CD8-positive, alpha-beta memory T cell (primary cell): ENCODE results near the gene ATG13. TPM values are rescaled to one million over a fixed set of nuclear protein-coding genes. Genes with fewer than 3 reads are reported as not detected.

ENCODE experiments used
- CTCF ChIA-PET: fragments of 350-600 bp; sonication (Branson Sonifier 250); formaldehyde crosslinking; loops from one replicate; lab custom pipeline; 2021; ENCODE audit warnings: antibody characterized with exemption; lab: Charles Lee
- POLR2A ChIA-PET: fragments of 350-600 bp; sonication (Branson Sonifier 250); formaldehyde crosslinking; loops from one replicate; lab custom pipeline; 2021; ENCODE audit warnings: antibody characterized with exemption; lab: Charles Lee
- DNase-seq, 5 donors: peaks; one replicate each; pipeline versions ENCODE4 v3.0.0 to v3.0.0-alpha.2; 2020 to 2022; ENCODE audit warnings: mixed read lengths in 1 of 5
- H3K27ac ChIP-seq: one replicate; pipeline ENCODE4 v1.7.0; 2013; ENCODE audit warnings: low read depth, mild to moderate bottlenecking, low read length, moderate library complexity
- H3K27me3 ChIP-seq: 2 replicates; pipeline ENCODE4 v1.7.0; 2013; ENCODE audit warnings: low read length, mild to moderate bottlenecking; ENCODE audit not compliant: insufficient read depth, poor library complexity, severe bottlenecking
- H3K36me3 ChIP-seq: 2 replicates; pipeline ENCODE4 v1.7.0; 2013; ENCODE audit warnings: mild to moderate bottlenecking, low read length, moderate library complexity; ENCODE audit not compliant: insufficient read depth
- H3K4me1 ChIP-seq: 2 replicates; pipeline ENCODE4 v1.7.0; 2013; ENCODE audit warnings: mild to moderate bottlenecking, low read length, moderate library complexity; ENCODE audit not compliant: insufficient read depth
- H3K4me3 ChIP-seq: 2 replicates; pipeline ENCODE4 v1.7.0; 2013; ENCODE audit warnings: mild to moderate bottlenecking, low read length
- H3K9me3 ChIP-seq: 2 replicates; pipeline ENCODE4 v1.7.0; 2013; ENCODE audit warnings: mild to moderate bottlenecking, low read length
- H3K27ac Mint-ChIP-seq, 8 donors: one replicate each; pipeline ENCODE4 v1.8.0; 2020 to 2021; ENCODE audit warnings: mixed read lengths in 8 of 8, mild to moderate bottlenecking in 6 of 8, inconsistent platforms in 3 of 8, moderate library complexity in 3 of 8
- H3K27me3 Mint-ChIP-seq, 2 donors: one replicate each; pipeline ENCODE4 v1.8.0; 2020 to 2021; ENCODE audit warnings: mixed read lengths in 2 of 2, mild to moderate bottlenecking in 1 of 2, moderate library complexity in 1 of 2
- H3K36me3 Mint-ChIP-seq, 3 donors: one replicate each; pipeline ENCODE4 v1.8.0; 2020 to 2021; ENCODE audit warnings: mixed read lengths in 3 of 3, inconsistent platforms in 1 of 3, mild to moderate bottlenecking in 1 of 3
- H3K4me1 Mint-ChIP-seq, 3 donors: one replicate each; pipeline ENCODE4 v1.8.0; 2020 to 2021; ENCODE audit warnings: mixed read lengths in 3 of 3, inconsistent platforms in 1 of 3, mild to moderate bottlenecking in 1 of 3
- H3K4me3 Mint-ChIP-seq, 7 donors: one replicate each; pipeline ENCODE4 v1.8.0; 2020 to 2021; ENCODE audit warnings: mixed read lengths in 7 of 7, mild to moderate bottlenecking in 6 of 7, moderate library complexity in 4 of 7, inconsistent platforms in 2 of 7
- H3K9me3 Mint-ChIP-seq, 5 donors: one replicate each; pipeline ENCODE4 v1.8.0; 2020 to 2022; ENCODE audit warnings: mixed read lengths in 5 of 5, mild to moderate bottlenecking in 3 of 5, moderate library complexity in 2 of 5, inconsistent platforms in 1 of 5
- polyA plus RNA-seq: library from polyadenylated mRNA; unstranded; fragments of 300-500 nt; fragmentation: Illumina TruSeq; gene quantifications from one replicate; pipeline ENCODE4 v1.2.3, GENCODE V29; 2021
- total RNA-seq, 2 experiments: library from RNA; stranded (reverse); gene quantifications; one replicate each; pipeline ENCODE4 v1.2.3, GENCODE V29; 2021

The ATG13 gene
- total and polyA plus RNA-seq, 3 experiments from 2014 or later, result 67.9 to 81.6 (median 69.6) TPM

GRCh38 chr11:46628961-46629360 lies 11.6 kb downstream of the ATG13 start:
- no peak for DNase-seq
- H3K9me3 ChIP-seq, result no peaks in the 10 kb centered on the region
- peaks cover 29 to 58% (median 48%) of the 10 kb centered on the region in 3 donors for H3K4me1 Mint-ChIP-seq
- H3K36me3 Mint-ChIP-seq, result peaks cover 0 to 64% (median 6%) of the 10 kb centered on the region in 3 donors
- H3K4me3 Mint-ChIP-seq, result no peak overlapping the region
- no peaks in the 10 kb centered on the region for H3K27me3 Mint-ChIP-seq
- no peak overlapping the region for H3K27ac ChIP-seq
- H3K4me3 ChIP-seq, result no peak overlapping the region
- peaks cover 28% of the 10 kb centered on the region for H3K36me3 ChIP-seq
- no peaks in the 10 kb centered on the region for H3K9me3 Mint-ChIP-seq
- peak overlapping the region in 2 of 8 donors; percentile 46 to 66 for H3K27ac Mint-ChIP-seq
- ChIA-PET CTCF (no interaction called here), POLR2A (no interaction called here)
- H3K27me3 ChIP-seq, result no peaks in the 10 kb centered on the region
- no peaks in the 10 kb centered on the region for H3K4me1 ChIP-seq

GRCh38 chr11:46630237-46630636 lies 12.9 kb downstream of the ATG13 start:
- Histone ChIP-seq H3K9me3 (no peaks in the 10 kb centered on the region), H3K27me3 (no peaks in the 10 kb centered on the region), H3K27ac (no peak overlapping the region), H3K36me3 (peaks cover 24% of the 10 kb centered on the region), H3K4me1 (no peaks in the 10 kb centered on the region), H3K4me3 (no peak overlapping the region)
- H3K4me1 Mint-ChIP-seq, result peaks cover 22 to 46% (median 38%) of the 10 kb centered on the region in 3 donors
- no peak for DNase-seq
- peaks cover 0 to 53% (median 6%) of the 10 kb centered on the region in 3 donors for H3K36me3 Mint-ChIP-seq
- ChIA-PET CTCF (no interaction called here), POLR2A (interaction anchor here (0.9 kb wide), 1 partner anchor 12 kb away, joined by 3 read pairs; no protein-coding TSS in a partner anchor)
- H3K9me3 Mint-ChIP-seq, result no peaks in the 10 kb centered on the region
- no peak overlapping the region for H3K27ac Mint-ChIP-seq
- H3K27me3 Mint-ChIP-seq, result no peaks in the 10 kb centered on the region
- H3K4me3 Mint-ChIP-seq, result no peak overlapping the region

GRCh38 chr11:46631676-46632075 lies 14.3 kb downstream of the ATG13 start:
- Mint-ChIP-seq H3K36me3 (peaks cover 0 to 50% (median 6%) of the 10 kb centered on the region in 3 donors), H3K4me3 (no peak overlapping the region), H3K27me3 (no peaks in the 10 kb centered on the region), H3K4me1 (peaks cover 18 to 42% (median 35%) of the 10 kb centered on the region in 3 donors), H3K9me3 (no peaks in the 10 kb centered on the region), H3K27ac (peak overlapping the region in 1 of 8 donors; percentile 54)
- no peak overlapping the region for H3K27ac ChIP-seq
- CTCF ChIA-PET, result no interaction called here
- no peak for DNase-seq
- peaks cover 29% of the 10 kb centered on the region for H3K36me3 ChIP-seq
- H3K4me3 ChIP-seq, result no peak overlapping the region
- H3K4me1 ChIP-seq, result no peaks in the 10 kb centered on the region
- POLR2A ChIA-PET, result interaction anchor here (0.6 kb wide), 1 partner anchor 674 kb away, joined by 5 read pairs; no protein-coding TSS in a partner anchor
- no peaks in the 10 kb centered on the region for H3K27me3 ChIP-seq
- no peaks in the 10 kb centered on the region for H3K9me3 ChIP-seq

- Mint-ChIP-seq H3K4me3 (no peak overlapping the region), H3K27me3 (no peaks in the 10 kb centered on the region), H3K36me3 (peaks cover 0 to 52% (median 6%) of the 10 kb centered on the region in 3 donors), H3K27ac (peak overlapping the region in 5 of 8 donors; percentile 22 to 80 (median 66)), H3K9me3 (no peaks in the 10 kb centered on the region), H3K4me1 (peaks cover 20 to 42% (median 33%) of the 10 kb centered on the region in 3 donors)
- H3K4me1 ChIP-seq, result no peaks in the 10 kb centered on the region
- H3K9me3 ChIP-seq, result no peaks in the 10 kb centered on the region
- H3K4me3 ChIP-seq, result no peak overlapping the region
- CTCF ChIA-PET, result no interaction called here
- DNase-seq, result no peak
- POLR2A ChIA-PET, result no interaction called here
- H3K27ac ChIP-seq, result no peak overlapping the region
- no peaks in the 10 kb centered on the region for H3K27me3 ChIP-seq
- H3K36me3 ChIP-seq, result peaks cover 35% of the 10 kb centered on the region
Observed at GRCh38 chr11:46632502-46632901, 15.1 kb downstream of the ATG13 start.

GRCh38 chr11:46633291-46634217 lies 16.2 kb downstream of the ATG13 start:
- Histone ChIP-seq H3K9me3 (no peaks in the 10 kb centered on the region), H3K4me3 (no peak overlapping the region), H3K27me3 (no peaks in the 10 kb centered on the region), H3K4me1 (no peaks in the 10 kb centered on the region), H3K36me3 (peaks cover 37% of the 10 kb centered on the region), H3K27ac (no peak overlapping the region)
- Mint-ChIP-seq H3K9me3 (no peaks in the 10 kb centered on the region), H3K27me3 (no peaks in the 10 kb centered on the region), H3K27ac (no peak overlapping the region), H3K36me3 (peaks cover 0 to 58% (median 8%) of the 10 kb centered on the region in 3 donors), H3K4me1 (peaks cover 23 to 45% (median 35%) of the 10 kb centered on the region in 3 donors), H3K4me3 (no peak overlapping the region)
- POLR2A ChIA-PET, result no interaction called here
- CTCF ChIA-PET, result no interaction called here
- no peak for DNase-seq

- no peak overlapping the region for H3K4me3 ChIP-seq
- Mint-ChIP-seq H3K4me3 (no peak overlapping the region), H3K36me3 (peaks cover 0 to 56% (median 12%) of the 10 kb centered on the region in 3 donors), H3K27me3 (no peaks in the 10 kb centered on the region), H3K9me3 (no peaks in the 10 kb centered on the region), H3K4me1 (peaks cover 24 to 49% (median 38%) of the 10 kb centered on the region in 3 donors), H3K27ac (no peak overlapping the region)
- H3K36me3 ChIP-seq, result peaks cover 31% of the 10 kb centered on the region
- H3K27me3 ChIP-seq, result no peaks in the 10 kb centered on the region
- no peaks in the 10 kb centered on the region for H3K4me1 ChIP-seq
- no peak for DNase-seq
- ChIA-PET POLR2A (no interaction called here), CTCF (no interaction called here)
- H3K27ac ChIP-seq, result no peak overlapping the region
- no peaks in the 10 kb centered on the region for H3K9me3 ChIP-seq
Observed at GRCh38 chr11:46635557-46636139, 18.3 kb downstream of the ATG13 start.

- no peaks in the 10 kb centered on the region for H3K27me3 ChIP-seq
- Mint-ChIP-seq H3K36me3 (peaks cover 0 to 47% (median 14%) of the 10 kb centered on the region in 3 donors), H3K27me3 (no peaks in the 10 kb centered on the region), H3K9me3 (no peaks in the 10 kb centered on the region), H3K27ac (no peak overlapping the region), H3K4me3 (no peak overlapping the region), H3K4me1 (peaks cover 14 to 38% (median 22%) of the 10 kb centered on the region in 3 donors)
- no peaks in the 10 kb centered on the region for H3K9me3 ChIP-seq
- no peaks in the 10 kb centered on the region for H3K4me1 ChIP-seq
- peaks cover 18% of the 10 kb centered on the region for H3K36me3 ChIP-seq
- H3K27ac ChIP-seq, result no peak overlapping the region
- ChIA-PET CTCF (interaction anchor here (1.5 kb wide), 1 partner anchor 19 kb away, joined by 3 read pairs; no protein-coding TSS in a partner anchor), POLR2A (no interaction called here)
- no peak for DNase-seq
- no peak overlapping the region for H3K4me3 ChIP-seq
Observed at GRCh38 chr11:46637546-46637945, 20.2 kb downstream of the ATG13 start.
